Subcutaneous adipose tissue (tissue), 4 donors: ENCODE data around the gene IFT122. TPM values are rescaled to one million over a fixed set of nuclear protein-coding genes. Genes with fewer than 3 reads are reported as not detected.

ENCODE experiments used
- total RNA-seq, 4 donors: library from RNA; depleted of rRNA; stranded (reverse); fragments of >200 nt; gene quantifications; one replicate each; pipeline ENCODE4 v1.1.0, GENCODE V29; 2016
- TF ChIP-seq, protein P1 (sequence below): fragments of 450-650 bp; IDR thresholded peaks from one replicate; pipeline ENCODE4 v1.5.1; 2016; ENCODE audit warnings: low read depth, mild to moderate bottlenecking, control low read depth, antibody characterized with exemption, moderate library complexity

Gene IFT122
- total RNA-seq, 4 donors from 2014 or later = 26.4 to 57.3 (median 45.3) TPM

DNA sequence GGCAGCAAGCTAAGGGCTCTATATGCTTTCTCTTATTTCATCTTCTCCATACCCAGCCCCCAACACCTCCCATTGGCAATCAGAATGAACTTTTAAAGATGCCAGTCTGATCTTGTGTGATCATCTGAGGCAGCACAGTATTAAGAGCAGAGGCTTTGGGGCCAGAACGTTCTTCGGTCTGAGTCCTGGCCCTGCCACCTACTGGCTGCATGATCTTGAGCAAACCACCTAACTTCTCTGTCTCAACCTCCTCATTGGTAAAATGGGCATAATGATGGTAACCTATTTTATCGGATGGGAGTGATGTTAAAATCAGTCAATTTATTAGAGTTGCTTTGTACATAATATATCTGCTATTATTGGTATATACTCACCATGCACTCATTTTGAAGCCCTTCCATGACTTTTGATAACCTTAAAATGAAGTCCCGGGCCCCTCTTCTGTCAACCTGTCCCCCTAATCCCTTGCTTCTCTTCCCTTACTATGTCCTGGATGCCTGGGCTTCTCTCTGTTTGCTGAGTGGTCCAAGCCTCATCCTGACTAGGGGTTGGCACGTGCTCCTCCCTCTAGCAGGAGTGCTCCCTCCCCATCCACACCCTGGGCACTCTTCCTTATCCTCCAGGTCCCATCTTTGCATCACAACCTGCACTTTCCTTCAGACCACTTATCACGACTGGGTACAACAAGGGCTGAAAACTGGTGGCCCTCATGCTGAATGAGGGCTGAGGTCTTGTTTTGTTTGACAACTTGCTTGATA is 17.9 kb upstream of the IFT122 start:
- TF ChIP-seq, protein P1, sequence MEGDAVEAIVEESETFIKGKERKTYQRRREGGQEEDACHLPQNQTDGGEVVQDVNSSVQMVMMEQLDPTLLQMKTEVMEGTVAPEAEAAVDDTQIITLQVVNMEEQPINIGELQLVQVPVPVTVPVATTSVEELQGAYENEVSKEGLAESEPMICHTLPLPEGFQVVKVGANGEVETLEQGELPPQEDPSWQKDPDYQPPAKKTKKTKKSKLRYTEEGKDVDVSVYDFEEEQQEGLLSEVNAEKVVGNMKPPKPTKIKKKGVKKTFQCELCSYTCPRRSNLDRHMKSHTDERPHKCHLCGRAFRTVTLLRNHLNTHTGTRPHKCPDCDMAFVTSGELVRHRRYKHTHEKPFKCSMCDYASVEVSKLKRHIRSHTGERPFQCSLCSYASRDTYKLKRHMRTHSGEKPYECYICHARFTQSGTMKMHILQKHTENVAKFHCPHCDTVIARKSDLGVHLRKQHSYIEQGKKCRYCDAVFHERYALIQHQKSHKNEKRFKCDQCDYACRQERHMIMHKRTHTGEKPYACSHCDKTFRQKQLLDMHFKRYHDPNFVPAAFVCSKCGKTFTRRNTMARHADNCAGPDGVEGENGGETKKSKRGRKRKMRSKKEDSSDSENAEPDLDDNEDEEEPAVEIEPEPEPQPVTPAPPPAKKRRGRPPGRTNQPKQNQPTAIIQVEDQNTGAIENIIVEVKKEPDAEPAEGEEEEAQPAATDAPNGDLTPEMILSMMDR = no peak

DNA sequence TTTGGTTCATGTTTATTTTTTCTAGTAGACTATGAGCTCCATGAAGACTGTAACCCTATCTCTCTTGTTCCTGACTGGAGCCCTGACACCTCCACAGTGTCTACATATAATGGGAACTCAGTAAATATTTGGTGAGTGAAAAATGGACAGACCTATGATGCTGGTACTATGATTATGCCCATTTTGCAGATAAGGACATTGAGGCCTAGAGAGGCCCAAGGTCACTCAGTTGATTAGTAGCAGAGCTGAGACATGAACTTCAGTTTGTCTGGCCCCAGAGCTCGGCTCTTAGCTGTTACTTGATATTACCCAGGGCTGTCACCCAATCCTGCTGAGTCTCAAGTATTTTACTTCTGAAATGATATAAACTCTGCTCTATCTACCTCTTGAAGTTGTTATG is 17.1 kb upstream of the IFT122 start:
- TF ChIP-seq, protein P1 = no peak

DNA sequence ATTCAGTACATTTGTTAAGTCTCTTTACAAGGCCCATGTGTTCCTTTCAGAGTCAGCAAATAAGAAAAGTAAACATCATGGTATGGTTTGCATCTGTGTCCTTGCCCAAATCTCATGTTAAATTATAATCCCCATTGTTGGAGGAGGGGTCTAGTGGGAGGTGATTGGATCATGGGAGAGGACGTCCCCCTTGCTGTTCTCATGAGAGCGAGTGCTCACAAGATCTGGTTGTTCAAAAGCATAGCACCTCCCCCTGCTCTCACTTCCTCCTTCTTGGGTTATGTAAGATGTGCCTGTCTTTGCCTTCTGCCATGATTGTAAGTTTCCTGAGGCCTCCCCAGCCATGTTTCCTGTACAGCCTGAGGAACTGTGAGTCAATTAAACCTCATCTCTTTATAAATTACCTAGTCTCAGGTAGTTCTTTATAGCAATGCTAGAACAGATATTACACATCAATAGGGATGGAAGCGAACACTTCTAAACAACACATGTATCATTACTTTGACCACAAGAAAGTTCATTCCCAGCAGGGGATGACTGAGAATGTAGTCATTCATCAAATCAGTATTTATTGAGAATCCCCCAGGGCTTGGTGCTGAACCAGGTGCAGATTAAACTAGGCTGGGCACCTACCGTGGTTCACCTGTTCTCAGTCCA is 15.7 kb upstream of the IFT122 start:
- TF ChIP-seq, protein P1 = no peak

DNA sequence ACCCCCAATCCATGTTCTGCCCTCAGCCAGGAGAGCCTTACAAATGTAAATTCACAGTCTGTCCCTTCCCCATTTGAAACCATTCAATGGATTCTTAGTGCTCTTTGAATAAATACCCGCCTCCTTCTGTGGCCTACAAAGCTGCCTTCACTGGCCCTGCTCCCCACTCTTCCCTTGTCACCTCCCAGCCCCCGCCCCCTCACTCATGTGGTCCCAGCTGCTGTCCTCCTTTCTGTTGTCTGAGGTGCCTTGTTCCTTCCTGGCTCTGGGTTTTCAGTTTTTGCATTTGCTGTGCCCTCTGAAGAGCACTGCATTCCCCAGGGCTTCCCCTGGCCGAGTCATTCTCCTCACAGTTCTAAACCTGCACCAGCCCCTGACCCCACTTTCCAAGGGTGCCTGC is 14.8 kb upstream of the IFT122 start:
- TF ChIP-seq, protein P1 = no peak

DNA sequence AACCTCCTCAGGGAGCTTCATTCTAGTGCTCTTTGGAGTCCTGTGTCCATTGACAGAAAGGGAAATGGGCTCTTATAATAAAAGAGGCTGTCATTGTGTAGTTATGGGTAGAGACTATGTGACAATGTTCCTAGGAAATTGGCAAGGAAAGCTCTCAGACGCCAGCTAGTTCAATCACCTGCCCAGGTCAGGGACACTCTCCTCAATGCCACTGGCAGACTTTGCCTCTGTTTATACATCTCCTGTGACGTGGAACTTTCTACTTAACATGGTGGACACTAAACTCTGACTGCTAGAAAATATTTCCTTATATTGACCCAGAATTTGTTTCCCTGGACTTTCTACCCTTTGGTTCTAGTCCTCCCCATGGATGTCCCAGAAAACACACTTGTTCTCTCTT is 14.4 kb upstream of the IFT122 start:
- TF ChIP-seq, protein P1 = no peak

DNA sequence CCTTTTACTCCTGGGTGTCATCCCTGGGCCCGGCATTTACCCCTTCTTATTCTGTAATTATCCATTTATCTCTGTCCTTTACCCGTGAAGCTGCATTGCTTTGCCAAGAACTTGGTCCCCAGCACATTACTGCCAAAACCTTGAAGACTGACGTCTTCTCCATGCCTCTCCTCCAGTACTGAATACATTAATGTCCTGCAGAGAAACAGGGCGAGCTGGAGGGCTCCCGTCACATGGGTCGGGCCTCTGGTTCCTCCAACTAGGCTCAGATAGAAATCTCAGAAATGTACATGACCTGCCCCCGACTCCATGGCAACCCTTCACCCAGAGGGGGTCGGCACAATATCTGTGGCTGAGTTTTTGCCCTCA is 12.0 kb upstream of the IFT122 start:
- TF ChIP-seq, protein P1 = no peak

DNA sequence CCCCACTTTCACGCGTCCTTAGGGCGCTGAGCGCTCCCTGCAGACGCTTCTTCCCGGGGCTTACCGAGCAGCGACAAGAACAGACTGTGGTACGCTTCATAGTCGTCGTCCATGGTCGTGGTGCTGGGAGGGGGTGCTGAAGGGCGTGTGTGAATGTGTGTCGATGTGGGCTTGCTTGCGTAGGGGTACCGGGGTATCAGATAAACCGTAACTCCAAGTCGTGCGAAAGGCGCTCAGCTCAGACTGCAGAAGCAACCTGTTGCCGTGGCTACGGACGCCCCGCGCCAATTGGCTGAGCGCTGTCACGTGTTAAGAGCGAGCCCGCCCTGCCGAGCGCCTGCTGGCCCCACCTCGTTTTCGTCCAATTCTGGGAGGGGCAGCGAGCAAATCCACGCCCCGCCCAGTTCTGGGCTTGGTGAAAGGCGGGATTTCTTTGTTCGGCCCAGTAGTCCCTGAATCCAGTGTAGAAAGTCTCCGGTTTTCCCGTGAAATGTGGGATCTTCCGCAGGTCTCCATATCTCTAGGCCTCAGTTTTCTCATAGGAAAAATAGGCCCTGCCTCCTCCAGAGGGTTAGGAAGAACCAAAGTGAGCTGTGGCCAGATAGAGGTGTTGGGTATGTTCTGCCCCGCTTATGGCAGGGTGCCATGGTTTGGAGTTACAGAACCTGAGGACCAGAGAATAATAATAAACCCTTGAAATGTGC is 11.5 kb upstream of the IFT122 start, which contains the start of gene EFCAB12:
Gene EFCAB12 (minus strand): TSS at position 261 of the 704 bp plus-strand sequence. CDS start 148 bp downstream, at position 113.
- TF ChIP-seq, protein P1 = no peak
